HG03060 (cell line): Measurements from ENCODE around the gene MARK1.

ENCODE experiments used
- ATAC-seq: cut with Tn5 transposase; IDR thresholded peaks from one replicate; pipeline ENCODE4 v1.9.1; 2021; ENCODE audit warnings: low read depth, moderate number of reproducible peaks; ENCODE audit not compliant: unreplicated experiment

The MARK1 gene

DNA sequence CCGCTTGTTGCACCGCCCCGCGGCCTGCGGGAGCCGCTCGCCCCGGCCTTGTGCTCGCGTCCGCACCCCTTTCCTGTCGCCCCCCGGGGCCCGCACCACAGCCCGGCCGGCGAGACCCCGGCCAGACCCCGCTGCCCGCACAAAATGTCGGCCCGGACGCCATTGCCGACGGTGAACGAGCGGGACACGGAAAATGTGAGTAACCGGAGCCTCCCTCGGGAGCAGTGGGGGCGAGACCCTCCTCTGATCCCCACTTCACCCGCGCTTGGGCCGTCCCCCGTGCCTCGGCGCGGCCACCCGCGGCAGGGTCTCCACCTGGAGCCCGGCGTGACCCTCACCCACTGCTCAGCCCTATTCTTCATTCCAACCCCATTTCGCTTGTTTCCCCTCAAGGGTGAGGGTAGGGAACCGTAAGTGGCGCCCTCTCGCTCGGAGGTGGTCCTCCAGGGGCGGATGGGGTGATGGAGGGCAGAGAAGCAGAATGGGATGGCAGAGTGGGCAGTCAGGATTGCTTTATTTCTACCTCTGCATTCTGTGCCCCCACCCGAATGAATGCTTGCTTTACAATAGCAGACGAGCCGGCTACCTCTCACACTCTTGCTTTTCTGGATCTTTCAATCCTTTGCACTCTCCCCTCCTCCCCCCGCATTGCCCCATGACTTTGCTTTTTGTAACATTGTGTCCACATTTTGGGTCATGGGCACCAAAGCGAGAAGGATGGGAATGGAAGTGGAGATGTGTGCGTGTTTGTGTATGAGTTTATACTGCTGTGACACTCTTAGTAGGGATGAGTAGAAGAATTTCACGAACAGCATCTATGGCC lies 954 bp downstream of the MARK1 start:
- ATAC-seq = no peak

DNA sequence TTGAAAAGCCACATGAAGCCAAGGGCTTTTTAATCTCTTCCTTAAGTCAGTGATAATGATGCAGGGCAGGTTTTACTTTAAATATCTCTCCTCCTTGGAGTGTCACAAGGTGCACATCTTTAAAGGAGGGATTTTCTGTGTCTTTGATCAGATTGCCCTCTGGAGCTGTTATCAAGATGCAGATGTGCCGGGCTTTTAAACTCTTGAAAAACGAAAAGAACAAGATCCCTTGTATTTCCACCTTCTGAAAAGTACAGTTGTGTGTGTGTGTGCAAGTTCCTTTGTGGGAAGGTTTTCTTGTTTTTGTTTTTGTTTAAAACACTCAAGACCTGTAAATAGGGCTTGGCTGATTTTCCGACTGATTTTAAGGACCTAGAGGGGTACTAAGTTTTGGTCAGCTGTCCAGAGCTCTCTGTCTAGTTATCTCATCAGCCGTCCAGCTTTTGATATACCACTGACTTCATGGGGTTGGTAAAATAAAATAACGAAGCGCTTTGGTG lies 1.6 kb downstream of the MARK1 start:
- ATAC-seq = no peak

DNA sequence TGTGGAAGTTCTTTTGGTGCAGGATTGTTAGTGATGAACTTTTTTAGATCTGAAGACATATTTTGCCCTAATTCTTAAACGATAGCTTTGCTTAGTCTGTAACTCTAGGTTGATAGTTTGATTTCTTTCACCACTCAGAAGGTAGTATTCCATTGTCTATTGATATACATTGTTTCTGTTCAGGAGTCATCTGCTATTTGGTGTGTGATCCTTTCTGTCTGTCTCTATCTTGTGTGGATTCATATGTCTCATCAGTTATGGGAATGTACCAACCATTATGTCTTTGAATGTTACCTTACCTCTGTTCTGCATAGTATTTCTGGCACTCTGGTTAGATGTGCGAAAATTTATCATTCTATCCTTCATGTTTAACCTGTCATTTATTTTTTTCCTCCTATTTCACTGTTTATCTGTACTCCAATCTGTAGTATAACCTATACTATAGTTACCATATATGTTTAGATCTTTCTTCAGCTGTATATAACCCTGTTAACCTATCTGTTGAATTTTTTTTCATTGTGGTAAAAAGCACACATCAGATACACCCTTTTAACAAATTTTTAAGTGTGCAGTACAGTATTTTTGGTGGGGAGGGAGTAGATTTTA lies 5.7 kb downstream of the MARK1 start:
- no peak for ATAC-seq

GRCh38 chr1:220544901-220545303 lies 17.0 kb downstream of the MARK1 start:
- ATAC-seq = no peak

- ATAC-seq = no peak
These were observed 23.0 kb downstream of the MARK1 start for GRCh38 chr1:220550811-220551399.

- ATAC-seq = no peak
These were observed 23.8 kb downstream of the MARK1 start for GRCh38 chr1:220551718-220552117.

GRCh38 chr1:220552672-220553260 lies 24.8 kb downstream of the MARK1 start:
- no peak for ATAC-seq

DNA sequence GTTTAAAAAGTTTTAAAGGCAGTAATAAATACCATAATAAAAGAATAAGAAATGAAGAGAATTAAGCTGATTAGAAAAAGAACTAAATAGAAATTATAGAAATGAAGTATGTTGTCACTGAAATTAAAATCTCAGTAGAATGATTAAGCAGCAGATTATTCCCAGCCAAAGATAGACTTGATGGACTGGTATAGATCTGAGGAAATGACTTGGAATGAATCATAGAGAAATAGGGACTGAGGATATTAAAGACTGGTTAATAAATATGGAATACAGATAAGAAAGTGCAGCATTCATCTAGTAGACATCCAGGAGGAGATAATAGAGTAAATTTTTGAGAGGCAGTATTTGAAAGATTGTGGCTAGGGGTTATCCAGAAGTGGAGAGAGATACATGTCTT lies 28.7 kb downstream of the MARK1 start:
- ATAC-seq = no peak

GRCh38 chr1:220563564-220563963 lies 35.6 kb downstream of the MARK1 start:
- ATAC-seq = no peak

DNA sequence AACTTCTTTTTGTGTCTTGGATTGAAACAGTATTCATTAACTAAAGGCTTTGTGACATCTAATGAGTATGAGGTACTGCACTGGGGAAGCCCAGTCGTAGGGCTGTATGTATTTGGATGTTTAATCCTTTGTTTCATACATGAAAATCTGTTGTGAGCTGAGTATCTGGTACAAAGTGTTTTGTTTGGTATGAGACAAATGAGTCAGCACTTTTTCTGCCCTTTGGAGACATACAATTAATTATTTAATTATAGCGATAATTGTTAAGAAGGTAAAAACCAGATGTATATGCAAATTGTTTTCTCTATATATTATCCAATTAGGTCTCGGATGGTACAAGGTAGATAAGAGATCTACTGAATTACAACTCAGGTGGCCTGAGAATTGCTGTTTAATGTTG lies 36.3 kb downstream of the MARK1 start:
- ATAC-seq = no peak

- no peak for ATAC-seq
These were observed 37.7 kb downstream of the MARK1 start for GRCh38 chr1:220565670-220566069.

- ATAC-seq = no peak
These were observed 38.9 kb downstream of the MARK1 start for GRCh38 chr1:220566869-220567268.

- no peak for ATAC-seq
These were observed 44.5 kb downstream of the MARK1 start for GRCh38 chr1:220572416-220572815.

GRCh38 chr1:220573836-220574235 lies 45.9 kb downstream of the MARK1 start:
- ATAC-seq = no peak

DNA sequence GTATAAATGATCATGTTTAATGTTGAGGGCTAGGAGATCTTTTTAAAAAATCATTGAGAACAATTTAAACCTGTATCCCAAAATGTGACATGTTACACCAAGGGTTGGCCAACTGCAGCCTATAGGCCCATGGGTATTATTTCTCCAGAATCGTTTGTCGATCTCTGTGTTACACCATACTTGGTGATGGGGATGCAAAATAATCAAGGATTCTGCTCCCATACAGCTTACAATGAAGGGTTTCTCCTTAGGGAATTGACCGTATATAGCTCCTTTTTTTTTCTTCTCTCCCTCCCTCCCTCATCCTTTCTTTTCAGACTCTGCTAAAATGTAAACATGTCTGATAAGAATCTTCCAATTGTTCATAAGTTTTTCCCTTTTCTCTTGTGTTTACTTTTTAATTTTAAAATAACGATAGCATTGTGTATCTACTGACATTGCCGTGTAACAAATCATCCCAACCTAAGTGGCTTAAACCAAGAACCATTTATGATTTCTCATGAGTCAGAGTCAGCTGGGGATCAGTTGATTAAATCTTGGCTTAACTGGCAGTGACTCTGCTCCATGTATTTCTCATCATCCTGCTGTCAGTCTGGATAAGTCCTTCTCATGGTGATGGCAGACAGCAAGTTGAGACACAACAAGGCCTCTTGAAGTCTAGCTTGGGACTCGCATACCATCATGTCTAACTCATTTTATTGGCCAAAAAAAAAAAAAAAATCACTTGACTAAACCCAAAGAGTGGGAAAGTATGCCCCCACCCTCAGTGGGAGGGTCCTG lies 48.0 kb downstream of the MARK1 start:
- ATAC-seq = no peak

DNA sequence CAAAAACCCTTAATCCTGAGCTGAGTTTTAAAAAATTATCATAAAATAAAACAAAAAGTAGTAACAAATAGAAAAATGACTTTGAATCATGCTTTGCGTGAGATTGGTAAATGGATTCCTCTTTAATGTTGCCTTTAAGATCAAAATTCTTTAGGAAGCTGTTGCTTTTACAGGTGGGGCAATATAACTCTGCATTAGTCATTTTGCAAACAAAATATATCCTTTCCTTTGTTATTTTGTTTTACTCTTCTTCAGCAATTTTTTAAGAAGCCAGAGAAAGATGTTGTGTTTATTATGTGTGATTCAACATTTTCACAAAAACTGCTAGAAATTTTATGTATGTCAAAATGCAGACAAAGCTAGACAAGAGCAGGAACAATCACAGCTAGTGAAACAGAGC lies 50.0 kb downstream of the MARK1 start:
- no peak for ATAC-seq

GRCh38 chr1:220579317-220579716 lies 51.4 kb downstream of the MARK1 start:
- ATAC-seq = no peak

DNA sequence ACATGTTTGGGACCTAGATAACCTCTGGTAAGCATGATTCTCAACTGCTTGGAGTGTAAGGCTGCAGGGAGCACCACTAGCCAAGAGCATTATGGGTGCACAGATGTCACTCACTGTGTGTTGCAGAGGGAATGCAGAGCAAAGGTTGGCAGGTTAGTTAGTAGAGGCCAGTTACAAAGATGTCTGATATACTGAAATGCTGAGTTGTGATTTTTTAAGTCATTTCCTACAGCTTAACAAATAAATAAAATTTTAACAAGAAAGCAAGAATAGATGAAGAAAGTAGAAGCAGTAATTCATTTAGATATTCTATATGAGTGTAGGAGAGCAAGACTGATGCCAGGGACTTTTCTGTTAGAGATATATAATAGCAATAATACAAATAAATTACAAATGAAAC lies 64.8 kb downstream of the MARK1 start:
- no peak for ATAC-seq

- ATAC-seq = no peak
These were observed 66.4 kb downstream of the MARK1 start for GRCh38 chr1:220594356-220594755.

GRCh38 chr1:220595179-220595578 lies 67.2 kb downstream of the MARK1 start:
- ATAC-seq = no peak

DNA sequence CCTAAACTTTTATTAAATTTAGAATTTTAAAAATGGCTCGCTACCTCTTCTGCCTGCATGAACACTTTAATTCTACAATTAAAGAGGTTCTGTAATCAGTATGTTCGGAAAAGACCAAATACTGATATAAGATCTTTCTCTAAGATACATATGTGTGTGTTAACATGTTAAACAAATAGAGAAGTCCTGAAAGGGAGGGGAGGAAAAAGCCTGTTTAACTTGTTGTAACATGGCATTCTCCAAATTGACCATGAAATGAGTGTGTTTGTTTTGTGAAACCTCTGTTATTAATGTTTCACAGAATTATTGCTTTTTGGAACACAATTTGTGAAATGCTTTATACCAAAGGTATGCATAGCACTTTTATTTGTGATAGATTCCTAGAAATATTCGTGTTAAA lies 77.0 kb downstream of the MARK1 start:
- no peak for ATAC-seq
